Astrocyte of the cerebellum (primary cell): ENCODE results near the gene TRIM72.
A peak's percentile ranks its signal among the peaks of the same experiment; 100 is the strongest.

Experiments used
- DNase-seq: peaks from one replicate; pipeline ENCODE4 v3.0.0-alpha.2; 2011; ENCODE audit warnings: low read depth
- H3K4me3 ChIP-seq: 2 replicates; pipeline ENCODE4 v1.5.1; 2011; ENCODE audit warnings: mild to moderate bottlenecking, low read depth, low read length, moderate library complexity
- CTCF ChIP-seq: IDR thresholded peaks from 2 replicates; pipeline ENCODE4 v1.5.1; 2012; ENCODE audit warnings: low read length, low read depth, moderate library complexity, mild to moderate bottlenecking; ENCODE audit errors: missing control alignments
- in situ Hi-C: cut with HindIII; loops from 2 replicates; pipeline ENCODE4 v1.10.0; 2017; ENCODE audit warnings: low sequenced_read_pairs

TRIM72 gene

GRCh38 chr16:31202414-31203375, 11.2 kb upstream of the TRIM72 start, which contains the start of gene PYCARD:
Gene PYCARD (minus strand): TSS chr16:31202760. CDS start chr16:31202690, 70 bp downstream.
- in situ Hi-C loops: no loop called here
- no peak for DNase-seq
- TF ChIP-seq CTCF: no peak
- H3K4me3 ChIP-seq: peak within 1 kb of the TSS; percentile 54

- no peak for TF ChIP-seq CTCF
- DNase-seq: no peak
- in situ Hi-C loops: no loop called here
- H3K4me3 ChIP-seq: no peak overlapping the region
These were observed 8.8 kb upstream of the TRIM72 start for GRCh38 chr16:31204871-31205666.

- H3K4me3 ChIP-seq: no peak overlapping the region
- TF ChIP-seq CTCF: no peak
- no peak for DNase-seq
- in situ Hi-C loops: no loop called here
These were observed 7.1 kb upstream of the TRIM72 start for GRCh38 chr16:31206776-31207175.

GRCh38 chr16:31213342-31213741, 577 bp upstream of the TRIM72 start:
- H3K4me3 ChIP-seq: no peak overlapping the region
- TF ChIP-seq CTCF: no peak
- in situ Hi-C loops: no loop called here
- DNase-seq: no peak

DNA sequence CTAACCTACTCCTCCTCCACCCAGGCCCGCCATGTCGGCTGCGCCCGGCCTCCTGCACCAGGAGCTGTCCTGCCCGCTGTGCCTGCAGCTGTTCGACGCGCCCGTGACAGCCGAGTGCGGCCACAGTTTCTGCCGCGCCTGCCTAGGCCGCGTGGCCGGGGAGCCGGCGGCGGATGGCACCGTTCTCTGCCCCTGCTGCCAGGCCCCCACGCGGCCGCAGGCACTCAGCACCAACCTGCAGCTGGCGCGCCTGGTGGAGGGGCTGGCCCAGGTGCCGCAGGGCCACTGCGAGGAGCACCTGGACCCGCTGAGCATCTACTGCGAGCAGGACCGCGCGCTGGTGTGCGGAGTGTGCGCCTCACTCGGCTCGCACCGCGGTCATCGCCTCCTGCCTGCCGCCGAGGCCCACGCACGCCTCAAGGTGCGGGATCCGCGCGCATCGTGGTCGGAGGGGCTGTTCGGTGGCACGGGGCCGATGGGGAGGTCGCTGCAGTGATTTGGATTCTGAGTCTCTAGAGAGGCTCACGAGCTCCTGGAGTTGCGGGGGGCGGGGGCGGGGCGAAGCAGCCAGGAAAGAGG, 878 bp downstream of the TRIM72 start:
- in situ Hi-C loops: no loop called here
- DNase-seq: no peak
- peak overlapping the region; percentile 41 for H3K4me3 ChIP-seq
- TF ChIP-seq CTCF: no peak
